ENCODE results near the gene RNLS.

RNLS gene

DNA sequence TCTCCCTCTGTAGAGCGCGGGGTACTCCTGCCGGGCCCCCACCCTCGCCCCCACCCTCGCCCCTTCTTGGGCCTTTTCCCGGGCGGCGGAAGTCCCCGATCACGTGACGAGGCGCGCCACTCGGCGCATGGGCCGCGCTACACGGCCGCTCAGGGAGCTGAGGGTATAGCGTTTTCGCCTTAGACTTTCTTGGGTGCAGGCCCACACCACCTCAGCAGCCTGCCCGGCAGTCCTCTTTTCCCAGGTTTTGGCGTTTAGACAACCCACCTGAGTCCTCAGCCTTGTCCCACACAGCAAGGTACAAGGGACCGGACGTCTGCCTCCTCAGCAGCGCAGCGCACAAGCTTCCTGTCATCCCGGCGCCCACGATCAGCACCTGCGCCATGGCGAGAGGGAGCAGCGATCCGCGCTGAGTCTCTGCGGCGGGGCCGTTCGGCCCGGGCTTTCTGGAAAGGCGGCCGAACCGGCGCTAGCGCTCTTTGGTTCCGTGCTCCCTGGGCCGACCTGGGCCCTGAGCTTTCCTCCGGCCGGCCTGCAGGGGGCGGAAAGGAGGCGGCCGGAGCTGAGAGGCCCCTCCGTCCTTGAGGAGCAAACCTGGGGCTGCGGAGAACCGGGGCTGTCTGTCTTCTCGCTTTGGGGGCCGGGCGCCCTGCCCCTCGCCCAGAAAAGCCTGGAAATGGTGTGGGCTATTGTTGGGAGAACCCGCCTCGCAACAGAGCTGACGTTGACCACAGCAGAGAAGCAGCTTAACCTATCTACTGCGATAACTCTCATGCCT is at the start of gene RNLS:
Gene RNLS (minus strand): TSS at position 513 of the 778 bp plus-strand sequence.
- DNase-seq: no peak

DNA sequence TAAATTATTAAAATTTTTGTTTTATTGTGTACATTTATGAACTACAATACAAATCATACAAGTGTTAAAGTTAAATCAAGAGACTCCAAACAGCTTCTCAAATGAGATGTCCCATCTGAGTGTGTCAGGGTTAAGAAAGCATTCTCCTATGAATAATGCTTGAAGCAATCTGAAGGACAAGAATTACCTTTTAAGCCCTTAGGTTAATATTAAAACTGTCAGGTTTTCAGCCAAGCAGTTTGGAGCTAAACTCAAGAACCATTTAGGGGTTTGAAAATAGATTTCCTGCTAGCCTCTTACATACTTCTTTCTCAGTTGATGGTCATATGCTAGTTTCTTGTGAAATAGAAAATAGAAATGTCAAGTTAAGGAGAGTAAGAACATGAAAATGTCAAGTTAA is 41.7 kb upstream of the RNLS start:
- DNase-seq: no peak

DNA sequence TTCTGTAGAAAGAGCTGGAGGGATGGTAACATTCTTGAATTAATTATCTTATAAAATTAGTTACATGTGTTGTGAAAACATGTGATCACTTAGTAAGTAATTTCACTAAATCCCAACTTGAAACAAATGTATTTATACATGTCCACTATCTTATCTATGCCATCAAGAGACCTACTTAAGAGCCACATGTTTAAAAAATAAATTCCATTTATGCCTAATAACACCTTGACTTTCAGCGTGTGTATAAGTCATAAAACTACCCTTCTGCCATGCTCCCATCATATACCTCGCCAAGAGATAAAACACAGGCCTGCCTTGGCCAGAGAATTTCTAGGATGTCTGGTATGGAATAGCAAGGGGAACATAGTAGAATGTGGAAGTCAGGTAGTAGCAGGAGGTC is 40.7 kb upstream of the RNLS start:
- DNase-seq: no peak

DNA sequence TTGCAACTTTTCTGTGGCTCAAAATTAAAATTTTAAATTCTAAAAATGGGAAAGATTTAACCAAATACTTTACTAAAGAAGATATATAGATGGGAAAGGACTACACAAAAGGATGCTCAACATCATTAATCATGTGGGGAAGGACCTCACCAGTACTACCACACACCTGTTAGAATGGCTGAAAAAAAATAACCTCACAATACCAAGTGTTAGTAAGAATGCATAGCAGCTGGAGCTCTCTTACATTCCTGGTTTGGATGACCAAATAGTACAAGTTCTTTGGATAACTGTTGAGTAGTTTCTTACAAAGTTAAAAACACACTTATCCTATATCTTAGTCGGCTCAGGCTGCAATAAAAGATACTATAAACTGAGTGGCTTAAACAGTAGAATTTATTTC is 37.3 kb upstream of the RNLS start:
- no peak for DNase-seq

DNA sequence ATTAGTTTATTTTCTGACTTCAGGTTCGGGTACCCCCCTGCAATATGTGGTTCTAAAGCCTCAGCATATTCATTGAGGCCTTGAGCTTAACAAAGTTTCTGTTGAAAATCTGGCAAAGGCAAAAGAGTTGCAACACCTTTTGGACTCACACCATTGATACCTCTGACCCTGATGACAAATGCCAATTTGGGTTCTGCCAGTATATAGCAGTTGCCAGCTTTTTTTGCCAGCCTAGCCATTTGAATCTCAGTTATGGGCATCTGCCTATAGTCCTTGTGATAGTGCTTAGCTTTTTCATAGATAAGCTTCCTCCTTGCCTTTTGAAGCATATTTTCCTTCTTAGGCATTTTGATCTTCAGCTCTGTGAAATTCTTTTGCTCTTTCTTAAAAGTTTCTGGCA is 35.4 kb upstream of the RNLS start:
- DNase-seq: no peak

DNA sequence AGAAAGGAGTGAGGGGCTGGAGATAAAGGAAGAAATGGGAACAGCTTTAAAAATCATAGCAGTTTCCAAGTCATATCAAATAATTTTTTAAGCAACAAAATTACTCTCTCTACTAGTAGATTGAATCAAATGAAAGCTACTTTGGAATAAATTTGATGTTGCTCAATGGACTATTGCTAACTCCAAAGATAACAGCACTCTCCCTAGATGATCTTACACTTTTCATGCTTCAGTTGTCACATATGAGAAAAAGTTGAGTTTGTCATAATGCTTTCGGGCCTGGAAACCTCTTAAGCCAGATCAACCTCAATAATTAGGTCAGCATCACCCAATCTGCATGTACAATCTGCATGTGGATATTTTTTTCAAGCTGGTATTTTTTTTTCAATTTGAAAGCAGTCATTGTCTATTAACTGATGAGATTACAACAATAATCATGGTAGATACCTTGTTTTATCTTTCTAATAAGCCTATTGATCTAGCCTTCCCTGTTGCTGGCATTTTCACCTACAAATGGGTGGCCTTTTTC is 34.7 kb upstream of the RNLS start:
- DNase-seq: no peak

DNA sequence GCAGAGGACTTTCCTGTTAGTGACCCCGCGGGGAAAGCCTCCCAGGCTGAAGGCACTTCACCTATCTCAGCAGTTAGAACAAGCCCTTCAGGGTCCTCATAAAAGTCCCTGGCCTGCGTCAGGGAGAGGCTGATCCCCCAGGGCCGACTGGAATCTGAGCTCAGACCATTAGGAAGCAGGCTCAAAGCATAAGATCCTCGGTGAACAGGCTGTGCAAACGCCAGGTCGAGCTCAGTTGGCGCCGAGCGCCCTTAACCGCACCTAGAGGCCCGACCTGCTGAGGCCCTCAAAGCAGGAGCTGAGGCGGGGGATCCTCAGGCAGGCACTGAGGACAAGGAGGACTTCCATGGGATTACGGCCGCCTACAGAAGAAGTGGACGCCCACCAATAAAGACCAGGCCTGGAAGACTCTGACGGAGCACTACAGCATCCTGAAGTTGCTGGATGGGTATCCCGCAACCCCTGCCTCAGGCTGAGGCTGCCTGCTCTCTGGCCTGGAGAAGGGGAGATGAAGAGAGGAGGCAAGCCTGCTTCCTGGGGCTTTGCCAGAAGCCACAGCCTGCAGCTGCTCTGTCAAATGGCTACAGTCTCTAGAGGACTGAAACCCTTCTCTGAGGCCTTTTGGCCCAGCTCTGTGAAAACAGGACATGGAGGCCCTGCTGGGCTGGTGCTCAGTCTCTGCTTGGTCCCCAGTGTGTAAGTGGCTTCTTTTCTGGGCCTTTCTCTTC is 33.3 kb upstream of the RNLS start:
- DNase-seq: no peak

DNA sequence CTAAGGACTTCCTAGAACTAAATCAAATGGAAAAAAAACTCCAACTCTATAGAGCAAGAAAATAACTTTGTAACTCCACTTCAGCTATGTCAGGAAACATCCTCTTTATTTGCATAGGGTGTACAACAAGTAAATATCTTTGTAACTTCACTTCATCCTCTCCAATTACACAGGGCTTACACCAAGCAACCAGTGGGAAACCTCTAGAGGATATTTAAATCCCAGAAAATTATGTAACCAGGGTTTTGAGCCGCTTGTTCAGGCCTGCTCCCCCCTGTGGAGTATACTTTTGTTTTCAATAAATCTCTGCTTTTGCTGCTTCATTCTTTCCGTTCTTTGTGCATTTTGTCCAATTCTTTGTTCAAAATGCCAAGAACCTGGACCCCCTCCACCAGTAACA is 25.7 kb upstream of the RNLS start:
- no peak for DNase-seq

DNA sequence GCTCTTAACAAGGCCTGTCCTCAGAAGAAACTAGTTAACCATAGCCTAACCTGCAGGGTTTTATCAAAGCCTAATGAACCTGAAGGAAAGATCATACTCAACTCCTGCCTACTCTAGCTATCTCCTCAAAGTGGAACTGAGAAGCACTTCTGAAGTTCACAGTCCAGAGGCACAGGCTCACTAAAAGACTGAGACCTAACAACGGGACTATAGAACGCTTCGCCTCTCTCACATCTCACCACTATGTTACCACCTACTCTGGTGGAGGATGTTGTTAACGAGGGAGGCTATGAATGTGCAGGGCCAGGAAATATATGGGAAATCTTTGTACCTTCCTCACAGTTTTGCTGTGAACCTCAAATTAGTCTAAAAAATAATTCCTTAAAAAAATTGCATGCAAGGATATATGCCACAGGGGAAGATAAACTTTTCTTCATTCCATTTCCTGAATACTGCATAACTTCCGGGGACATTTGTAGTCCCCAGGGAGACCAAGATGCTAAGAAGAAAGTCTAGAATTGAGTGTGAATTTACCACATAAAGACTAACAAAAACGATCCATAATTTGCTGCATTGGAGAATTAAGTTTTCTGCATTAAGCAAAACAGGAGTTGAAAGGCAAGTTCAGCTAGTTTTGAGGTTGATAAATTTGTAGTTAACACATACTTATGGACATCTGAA is 25.1 kb upstream of the RNLS start:
- DNase-seq: no peak

DNA sequence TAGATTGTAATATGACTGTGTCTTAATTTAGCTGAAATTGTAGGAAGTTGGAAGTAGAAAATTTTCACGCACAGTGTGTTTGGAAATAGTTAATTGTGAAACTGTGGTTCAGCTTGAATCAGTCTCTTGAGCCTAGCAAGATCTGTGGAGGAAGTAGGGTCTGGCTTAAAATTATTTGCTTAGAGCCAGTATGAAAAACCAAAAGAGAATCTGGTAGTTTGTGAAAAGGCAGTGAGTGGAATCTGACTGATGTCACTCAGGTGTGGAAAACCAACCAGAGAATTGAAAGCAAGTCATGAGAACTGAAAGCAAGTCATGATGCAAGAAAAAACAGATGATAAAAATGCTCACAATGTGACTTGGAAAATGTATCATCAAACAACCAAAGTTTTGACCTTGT is 14.9 kb upstream of the RNLS start:
- no peak for DNase-seq

DNA sequence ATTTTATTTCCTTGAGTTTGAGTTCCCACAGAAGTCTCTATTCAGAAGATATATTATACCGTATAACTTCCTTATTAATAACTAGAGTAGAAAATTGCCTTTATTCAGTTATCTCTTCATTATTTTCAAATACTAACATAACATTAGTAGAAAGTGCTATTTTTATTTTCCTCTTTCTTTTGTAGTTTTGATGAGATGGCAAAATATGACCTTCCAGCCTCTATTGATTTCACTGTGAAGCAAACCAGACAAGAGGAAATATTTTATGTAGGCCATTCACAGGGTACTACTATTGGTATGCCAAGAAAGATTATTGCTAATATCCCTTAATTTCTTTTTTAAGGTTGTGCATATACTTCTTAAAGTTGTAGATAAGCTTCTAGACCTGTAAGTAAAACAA is 11.4 kb upstream of the RNLS start:
- DNase-seq: no peak

DNA sequence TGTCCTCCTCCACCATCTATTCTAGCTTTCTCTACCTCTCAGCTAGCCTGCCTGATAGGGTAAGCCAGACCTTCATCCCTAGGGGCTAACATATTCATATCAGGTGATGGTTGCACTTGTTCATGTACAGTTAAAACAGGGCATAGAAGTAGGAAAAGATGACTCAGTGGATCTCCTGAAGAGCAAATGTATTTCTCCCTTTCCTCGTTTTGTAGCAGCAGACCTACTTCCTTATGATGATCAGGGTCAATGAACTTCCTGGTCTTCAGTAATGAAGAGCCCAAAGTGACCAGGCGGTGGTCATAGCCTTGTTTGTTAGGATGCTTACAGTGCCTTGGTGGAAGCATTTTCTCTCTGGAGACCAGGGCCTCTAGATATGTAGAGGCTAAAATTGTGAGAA is 9.8 kb upstream of the RNLS start:
- no peak for DNase-seq

DNA sequence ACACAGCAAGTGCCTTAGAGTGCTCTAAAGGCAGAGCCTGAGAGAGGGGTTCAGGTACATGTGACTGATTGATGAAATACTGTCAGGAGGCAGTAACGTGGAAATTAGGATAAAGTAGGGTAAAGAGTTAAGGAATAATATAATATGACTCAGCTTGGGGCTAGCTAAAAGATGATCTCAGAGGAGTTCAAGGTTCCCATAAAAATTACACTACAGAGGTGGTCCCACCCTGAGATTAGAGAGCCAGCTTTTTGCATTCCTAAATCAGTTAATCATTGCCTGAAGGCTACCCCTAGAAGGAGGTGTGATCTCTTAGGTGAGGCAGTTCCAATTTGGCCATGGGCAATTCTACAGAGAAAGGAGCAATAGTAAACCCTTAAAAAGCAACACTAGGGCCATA is 9.3 kb upstream of the RNLS start:
- DNase-seq: no peak

DNA sequence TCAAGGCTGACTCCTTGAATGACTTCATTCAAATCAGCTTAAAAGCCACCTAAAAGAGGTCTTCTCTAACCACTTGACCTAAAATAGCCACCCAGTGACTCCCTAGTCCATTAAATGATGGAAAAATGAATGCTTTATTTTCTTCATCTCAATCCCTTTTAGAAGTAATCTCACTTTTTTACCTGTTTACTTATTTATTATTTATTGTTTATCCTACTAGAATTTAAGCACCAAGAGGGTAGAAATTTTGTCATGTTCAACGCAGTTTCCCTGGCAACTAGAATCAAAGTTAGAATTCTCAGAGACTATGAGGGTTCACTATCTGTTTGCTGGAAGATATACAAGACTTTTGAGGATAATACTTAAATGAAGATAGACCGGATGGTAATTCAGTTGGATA is 3.3 kb upstream of the RNLS start, which contains the start of gene LIPJ:
Gene LIPJ (plus strand): TSS at position 301 of the 400 bp plus-strand sequence. CDS start 3,926 bp downstream, outside the sequence.
- no peak for DNase-seq

DNA sequence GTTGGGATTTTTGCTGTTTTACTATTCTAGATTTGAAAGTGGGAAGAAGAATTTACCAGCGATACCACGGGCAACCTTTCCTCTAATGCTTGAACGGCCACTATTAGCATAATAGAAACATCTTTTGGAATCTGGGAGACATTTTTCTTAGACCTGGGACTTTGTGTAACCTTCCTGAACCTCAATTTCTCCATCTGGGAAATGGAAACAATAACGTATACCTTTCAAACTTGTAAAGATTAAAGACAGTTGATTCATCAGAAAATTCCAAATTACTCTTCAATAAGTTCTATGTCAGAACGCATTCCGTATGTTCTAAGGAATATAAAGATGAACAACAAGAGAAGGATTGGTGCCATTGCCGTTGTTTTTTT is 453 bp upstream of the RNLS start:
- DNase-seq: no peak

DNA sequence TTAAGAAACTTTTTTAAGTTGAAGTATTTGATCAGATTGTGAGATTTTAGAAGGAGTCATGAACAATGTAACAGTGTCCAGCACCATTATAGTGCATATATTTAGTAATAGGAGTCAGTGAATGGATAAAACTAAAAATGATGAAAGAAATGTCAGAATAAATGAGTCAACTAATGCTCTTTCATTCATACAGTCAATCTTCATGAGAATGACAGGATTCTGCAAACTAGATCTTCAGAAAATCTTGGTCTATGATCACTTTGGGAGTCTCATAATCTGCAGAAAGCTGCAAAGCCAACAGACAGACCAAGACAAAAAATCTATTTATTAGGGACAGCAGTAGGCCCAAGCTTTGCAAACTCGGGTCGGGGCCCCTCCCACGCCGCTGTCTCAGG is 710 bp downstream of the RNLS start:
- DNase-seq: no peak

DNA sequence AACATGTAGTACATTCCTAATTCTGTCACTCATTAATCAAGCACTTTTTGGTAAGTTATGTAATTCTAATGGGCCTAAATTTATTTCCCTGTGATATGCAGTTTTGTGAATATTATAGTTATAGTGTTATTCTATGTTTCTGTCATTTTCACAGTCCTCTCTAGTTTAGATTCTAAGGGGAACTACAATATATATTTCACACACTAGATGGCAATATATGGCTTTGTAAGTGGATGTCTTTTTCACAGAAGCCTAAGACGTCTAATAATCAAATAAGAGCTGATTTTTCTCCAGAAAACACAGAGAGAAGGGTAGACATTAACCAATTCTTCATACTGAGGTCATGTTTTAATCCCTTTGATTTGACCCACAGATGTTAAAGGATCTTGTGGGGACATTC is 18.0 kb downstream of the RNLS start:
- DNase-seq: no peak

DNA sequence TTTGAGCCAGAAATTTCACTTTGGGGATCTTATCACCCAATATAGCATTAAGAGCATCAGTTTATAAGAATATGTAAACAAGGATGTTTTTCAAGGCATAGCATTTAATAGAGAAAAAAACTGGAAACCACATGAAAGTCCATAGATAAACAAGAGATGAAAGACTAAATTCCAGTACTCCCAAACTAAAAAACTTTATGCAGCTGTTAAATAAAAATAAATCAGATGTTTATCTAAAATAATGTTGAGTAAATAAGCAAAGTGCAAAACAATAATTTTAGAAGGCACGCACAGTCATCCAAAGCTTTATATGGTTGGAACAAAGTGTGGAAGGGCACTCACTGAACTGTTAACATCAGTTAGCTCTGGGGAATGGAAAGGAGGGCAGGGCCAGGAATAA is 21.0 kb downstream of the RNLS start:
- no peak for DNase-seq

DNA sequence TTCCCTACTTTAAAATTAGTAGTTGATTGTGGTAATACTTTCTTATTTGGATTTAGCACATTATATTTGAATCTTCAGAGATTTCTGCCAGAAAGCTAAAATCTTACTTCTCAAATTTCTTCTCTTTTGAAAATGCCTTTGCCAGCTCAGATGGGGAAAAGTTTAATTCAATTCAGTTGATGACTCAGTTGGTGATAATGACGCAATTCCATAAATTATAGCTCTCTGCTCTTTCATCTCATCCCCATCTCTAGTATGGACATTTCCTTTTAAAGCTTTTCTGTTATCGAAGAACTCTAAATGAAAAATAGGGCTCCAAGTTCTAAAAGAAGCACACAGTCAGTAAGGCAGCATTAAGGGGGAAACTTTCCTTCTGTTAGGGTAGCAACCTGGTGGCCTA is 25.5 kb downstream of the RNLS start:
- DNase-seq: no peak

DNA sequence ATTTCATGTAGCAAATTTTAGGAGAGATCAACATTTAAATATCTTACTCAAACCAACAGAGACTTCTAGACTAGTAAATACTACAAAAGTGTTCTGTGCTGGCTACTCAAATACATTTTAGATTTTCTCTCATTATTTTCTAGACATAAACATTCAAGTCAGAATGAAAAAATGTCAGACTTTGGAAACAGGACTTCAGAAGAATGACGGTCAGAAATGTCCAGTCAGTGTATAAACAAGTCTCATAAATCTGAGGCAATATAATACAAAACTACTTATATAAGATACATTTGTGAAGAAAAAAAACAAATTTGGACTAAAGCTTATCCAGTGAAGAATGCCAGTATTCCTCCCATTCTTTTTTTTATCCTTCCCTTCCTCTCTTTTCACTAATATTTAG is 25.9 kb downstream of the RNLS start:
- DNase-seq: no peak

DNA sequence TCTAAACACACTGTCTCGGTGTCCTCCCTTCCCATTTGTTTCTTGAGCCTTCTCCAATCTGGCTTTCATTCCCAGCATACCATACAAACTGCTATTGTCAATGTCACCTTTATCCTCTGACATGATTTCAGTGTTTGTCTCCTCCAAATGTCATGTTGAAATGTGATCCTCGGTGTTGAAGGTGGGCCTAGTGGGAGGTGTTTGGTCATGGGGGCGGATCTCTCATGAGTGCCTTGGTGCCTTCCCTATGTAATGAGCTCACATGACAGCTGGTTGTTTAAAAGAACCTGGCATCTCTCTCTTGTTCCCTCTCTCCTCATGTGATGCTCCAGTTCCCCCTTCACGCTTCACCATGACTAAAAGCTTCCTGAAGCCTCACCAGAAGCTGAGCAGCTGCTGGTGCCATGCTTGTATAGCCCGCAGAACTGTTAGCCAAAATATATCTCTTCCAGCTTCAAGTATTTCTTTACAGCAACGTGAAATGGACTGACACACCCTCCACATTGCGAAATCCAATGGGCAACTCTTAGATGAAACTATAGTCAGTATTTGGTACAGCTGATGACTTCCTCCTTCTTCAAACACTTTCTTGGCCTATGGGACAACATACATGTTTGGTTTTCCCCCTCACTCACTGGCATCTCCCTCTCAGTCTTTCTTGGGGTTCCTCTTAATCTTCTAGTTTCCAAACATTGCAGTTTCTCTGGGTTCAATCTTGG is 27.8 kb downstream of the RNLS start:
- DNase-seq: no peak

DNA sequence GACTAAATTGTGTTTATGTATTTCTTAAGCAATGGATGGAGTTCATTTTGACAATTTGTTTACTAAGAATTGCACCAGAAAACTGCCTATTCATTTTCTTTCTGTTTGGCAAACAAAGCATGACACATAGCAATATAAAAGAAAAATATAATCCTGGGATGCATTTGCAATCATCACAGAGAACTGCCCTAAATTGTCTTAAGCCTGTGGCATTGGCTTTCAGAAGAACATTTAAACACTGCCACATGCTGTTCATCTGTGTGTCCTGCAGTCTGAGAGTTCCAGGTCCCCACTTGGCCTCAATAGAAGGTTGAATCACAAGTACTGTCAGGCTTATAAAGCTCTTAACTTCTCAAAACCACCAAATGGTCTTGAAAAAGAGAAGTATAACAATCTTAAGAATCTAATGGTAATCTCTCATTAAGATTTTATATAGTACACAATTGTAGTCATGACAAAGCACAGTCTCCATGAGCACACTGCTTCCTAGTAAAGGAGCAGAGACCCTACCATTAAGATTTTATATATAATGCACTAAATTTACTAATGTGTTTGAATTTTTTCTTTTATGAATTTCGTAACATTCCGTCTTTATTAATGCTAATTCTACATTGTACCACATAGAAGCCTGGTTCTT is 29.9 kb downstream of the RNLS start:
- no peak for DNase-seq

DNA sequence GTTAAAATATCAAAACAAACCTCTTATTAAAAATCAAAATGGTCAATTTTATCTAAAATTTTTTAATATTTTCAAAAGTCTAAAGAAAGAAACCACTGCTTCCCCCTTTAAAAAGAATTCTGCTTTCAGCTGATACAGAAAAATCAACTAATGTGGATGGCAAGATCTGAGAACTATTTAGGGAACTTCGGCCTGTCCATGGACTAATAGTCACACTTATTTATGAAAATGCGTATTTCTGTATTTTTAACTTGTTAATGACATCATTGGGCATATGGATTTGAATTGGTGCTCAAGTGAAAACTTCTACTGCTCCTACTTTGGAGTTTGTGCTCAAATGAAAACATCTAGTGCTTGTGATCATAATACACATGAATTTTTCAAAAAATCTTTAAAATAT is 31.9 kb downstream of the RNLS start:
- no peak for DNase-seq

Measured in NCI-H1105 (cell line).